ENCODE results near the gene SWT1.

Gene SWT1

GRCh38 chr1:185291652-185292051 is 134.7 kb downstream of the SWT1 start:
- ChIA-PET POLR2A (no interaction called here), CTCF (no interaction called here)
- no peak for TF ChIP-seq FOXK2 (IDR thresholded peaks at IDR 0.05)
- TF ChIP-seq, protein P1, sequence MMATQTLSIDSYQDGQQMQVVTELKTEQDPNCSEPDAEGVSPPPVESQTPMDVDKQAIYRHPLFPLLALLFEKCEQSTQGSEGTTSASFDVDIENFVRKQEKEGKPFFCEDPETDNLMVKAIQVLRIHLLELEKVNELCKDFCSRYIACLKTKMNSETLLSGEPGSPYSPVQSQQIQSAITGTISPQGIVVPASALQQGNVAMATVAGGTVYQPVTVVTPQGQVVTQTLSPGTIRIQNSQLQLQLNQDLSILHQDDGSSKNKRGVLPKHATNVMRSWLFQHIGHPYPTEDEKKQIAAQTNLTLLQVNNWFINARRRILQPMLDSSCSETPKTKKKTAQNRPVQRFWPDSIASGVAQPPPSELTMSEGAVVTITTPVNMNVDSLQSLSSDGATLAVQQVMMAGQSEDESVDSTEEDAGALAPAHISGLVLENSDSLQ (IDR thresholded peaks at IDR 0.05), result no peak
- no peak for TF ChIP-seq TARDBP (IDR thresholded peaks at IDR 0.05)
- TF ChIP-seq FOXA1 (IDR thresholded peaks at IDR 0.05), result no peak
- no peak for TF ChIP-seq SP1 (IDR thresholded peaks at IDR 0.05)
- no peak for TF ChIP-seq LEF1 (IDR thresholded peaks at IDR 0.05; ENCODE audit: borderline replicate concordance)
- TF ChIP-seq BHLHE40 (IDR thresholded peaks at IDR 0.05; ENCODE audit: borderline replicate concordance), result no peak
- DNase-seq (ENCODE audit: extremely low spot score), result no peak

GRCh38 chr1:185292237-185292636 is 135.3 kb downstream of the SWT1 start:
- CTCF ChIA-PET, result no interaction called here
- TF ChIP-seq, protein P1 (IDR thresholded peaks at IDR 0.05), result no peak
- peak; percentile 87 for TF ChIP-seq ZNF384 (IDR thresholded peaks at IDR 0.05)
- no peak for DNase-seq (ENCODE audit: extremely low spot score)
- POLR2A ChIA-PET, result no interaction called here

GRCh38 chr1:185293967-185294542 is 137.1 kb downstream of the SWT1 start:
- CTCF ChIA-PET, result interaction anchor here (0.6 kb wide), 1 partner anchor 61 kb away, joined by 3 read pairs; no protein-coding TSS in a partner anchor
- TF ChIP-seq, protein P1 (IDR thresholded peaks at IDR 0.05), result peak; percentile 8; the same call in 1 of the 2 replicates
- TF ChIP-seq SP1 (IDR thresholded peaks at IDR 0.05) (no peak), FOXM1 (IDR thresholded peaks at IDR 0.05; ENCODE audit: borderline replicate concordance) (no peak), NFRKB (IDR thresholded peaks at IDR 0.05) (no peak), HDGF (IDR thresholded peaks at IDR 0.05; ENCODE audit: borderline replicate concordance) (no peak), ELF4 (IDR thresholded peaks at IDR 0.05) (no peak)
- no peak for DNase-seq (ENCODE audit: extremely low spot score)
- POLR2A ChIA-PET, result no interaction called here

GRCh38 chr1:185295091-185295490 is 138.1 kb downstream of the SWT1 start:
- TF ChIP-seq FOXA1 (IDR thresholded peaks at IDR 0.05), result no peak
- no peak for TF ChIP-seq FOXM1 (IDR thresholded peaks at IDR 0.05; ENCODE audit: borderline replicate concordance)
- TF ChIP-seq SUZ12 (IDR thresholded peaks at IDR 0.05), result no peak
- no peak for TF ChIP-seq LEF1 (IDR thresholded peaks at IDR 0.05; ENCODE audit: borderline replicate concordance)
- TF ChIP-seq HDGF (IDR thresholded peaks at IDR 0.05; ENCODE audit: borderline replicate concordance), result no peak
- TF ChIP-seq SP1 (IDR thresholded peaks at IDR 0.05), result no peak
- no peak for TF ChIP-seq TARDBP (IDR thresholded peaks at IDR 0.05)
- POLR2A ChIA-PET, result no interaction called here
- no peak for DNase-seq (ENCODE audit: extremely low spot score)
- CTCF ChIA-PET, result interaction anchor here (0.5 to 0.7 kb wide), 2 partner anchors 14 to 802 kb away, joined by 3 read pairs; no protein-coding TSS in a partner anchor

DNA sequence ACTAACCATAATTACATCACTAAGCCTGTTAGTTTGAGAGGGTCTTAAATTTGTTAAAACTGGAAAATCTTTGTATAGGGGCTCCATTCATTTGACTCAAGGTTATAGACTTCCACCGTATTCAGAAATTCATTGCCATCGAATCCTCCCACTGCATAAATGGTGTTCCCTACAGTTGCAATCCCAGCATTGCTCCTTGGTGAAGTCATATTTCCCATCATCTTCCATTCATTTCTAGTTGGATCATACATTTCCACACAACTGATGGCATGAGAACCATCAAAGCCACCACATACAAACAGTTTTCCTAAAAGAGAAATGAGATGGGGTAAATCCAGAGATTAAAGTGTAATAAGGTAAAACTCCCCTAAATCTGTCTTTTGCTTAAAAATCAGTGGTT is 141.0 kb downstream of the SWT1 start:
- ChIA-PET POLR2A (no interaction called here), CTCF (no interaction called here)
- no peak for DNase-seq (ENCODE audit: extremely low spot score)
- TF ChIP-seq LEF1 (IDR thresholded peaks at IDR 0.05; ENCODE audit: borderline replicate concordance) (no peak), HDGF (IDR thresholded peaks at IDR 0.05; ENCODE audit: borderline replicate concordance) (no peak), FOXA1 (IDR thresholded peaks at IDR 0.05) (no peak), FOXM1 (IDR thresholded peaks at IDR 0.05; ENCODE audit: borderline replicate concordance) (no peak), NFRKB (IDR thresholded peaks at IDR 0.05) (no peak), ELF4 (IDR thresholded peaks at IDR 0.05) (no peak), FOXK2 (IDR thresholded peaks at IDR 0.05) (no peak), ARNT (IDR thresholded peaks at IDR 0.05) (no peak), ZNF384 (IDR thresholded peaks at IDR 0.05) (no peak), BHLHE40 (IDR thresholded peaks at IDR 0.05; ENCODE audit: borderline replicate concordance) (no peak), SP1 (IDR thresholded peaks at IDR 0.05) (no peak), CTBP1 (IDR thresholded peaks at IDR 0.05; ENCODE audit: borderline replicate concordance) (no peak)
- TF ChIP-seq, protein P1 (IDR thresholded peaks at IDR 0.05), result no peak

DNA sequence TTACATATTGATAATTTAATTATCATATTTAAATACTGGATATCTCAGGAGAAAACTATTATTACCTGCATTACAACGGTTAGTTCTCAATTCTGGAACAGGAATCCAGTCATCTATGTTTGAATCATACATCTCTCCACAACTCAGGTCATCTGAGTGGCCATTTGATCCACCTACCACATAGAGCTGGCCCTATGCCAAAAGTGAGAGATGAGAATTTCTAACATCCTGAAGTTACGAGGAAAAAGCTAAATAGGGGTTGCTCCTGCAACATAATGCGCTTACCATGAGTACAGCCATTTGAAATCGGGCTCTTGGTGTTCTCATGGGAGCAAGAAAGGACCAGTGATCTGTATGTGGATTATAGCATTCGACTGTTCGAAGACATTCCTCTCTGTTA is 143.2 kb downstream of the SWT1 start:
- POLR2A ChIA-PET, result no interaction called here
- no peak for TF ChIP-seq SP1 (IDR thresholded peaks at IDR 0.05)
- TF ChIP-seq SUZ12 (IDR thresholded peaks at IDR 0.05), result no peak
- TF ChIP-seq FOXA1 (IDR thresholded peaks at IDR 0.05), result no peak
- TF ChIP-seq HDGF (IDR thresholded peaks at IDR 0.05; ENCODE audit: borderline replicate concordance), result no peak
- no peak for TF ChIP-seq L3MBTL2 (conservative IDR thresholded peaks at IDR 0.05)
- no peak for TF ChIP-seq ZNF384 (IDR thresholded peaks at IDR 0.05)
- TF ChIP-seq ELF4 (IDR thresholded peaks at IDR 0.05), result no peak
- no peak for TF ChIP-seq BHLHE40 (IDR thresholded peaks at IDR 0.05; ENCODE audit: borderline replicate concordance)
- TF ChIP-seq, protein P1 (IDR thresholded peaks at IDR 0.05), result no peak
- TF ChIP-seq ARNT (IDR thresholded peaks at IDR 0.05), result no peak
- no peak for TF ChIP-seq LEF1 (IDR thresholded peaks at IDR 0.05; ENCODE audit: borderline replicate concordance)
- TF ChIP-seq CTBP1 (IDR thresholded peaks at IDR 0.05; ENCODE audit: borderline replicate concordance), result no peak
- TF ChIP-seq FOXK2 (IDR thresholded peaks at IDR 0.05), result no peak
- TF ChIP-seq NFRKB (IDR thresholded peaks at IDR 0.05), result no peak
- no peak for TF ChIP-seq FOXM1 (IDR thresholded peaks at IDR 0.05; ENCODE audit: borderline replicate concordance)

More for the DNA sequence above, 143.2 kb downstream of the SWT1 start:
- CTCF ChIA-PET, result no interaction called here
- no peak for DNase-seq (ENCODE audit: extremely low spot score)

All from HEK293T (cell line).